Measurements from ENCODE around the gene LRRC4.

The LRRC4 gene

GRCh38 chr7:128008141-128008540 is 23.1 kb downstream of the LRRC4 start:
- CTCF ChIA-PET, result no interaction called here
- TF ChIP-seq SP1 (IDR thresholded peaks at IDR 0.05) (no peak), L3MBTL2 (conservative IDR thresholded peaks at IDR 0.05) (no peak), TARDBP (IDR thresholded peaks at IDR 0.05) (no peak), FOXA1 (IDR thresholded peaks at IDR 0.05) (no peak), NFRKB (IDR thresholded peaks at IDR 0.05) (no peak), FOXK2 (IDR thresholded peaks at IDR 0.05) (no peak)
- POLR2A ChIA-PET, result no interaction called here
- no peak for DNase-seq (ENCODE audit: extremely low spot score)

DNA sequence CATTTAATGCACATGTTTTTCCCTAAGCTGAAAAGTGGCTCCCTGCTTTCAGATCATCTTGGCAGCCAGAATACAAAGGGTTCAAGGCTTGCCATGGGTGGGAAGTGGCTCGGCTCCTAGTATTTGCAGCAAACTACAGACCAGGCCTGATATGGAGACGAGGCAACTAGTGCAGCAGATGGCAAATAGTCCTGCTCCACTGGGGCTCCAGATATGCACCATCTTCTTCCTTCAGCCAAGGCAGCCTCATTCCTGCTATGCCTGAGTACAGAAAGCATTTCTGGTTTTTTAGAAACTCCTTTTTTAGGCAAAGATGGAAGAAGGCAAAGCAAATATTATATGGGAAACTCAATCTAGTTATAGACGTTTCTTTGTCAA is 23.9 kb downstream of the LRRC4 start:
- TF ChIP-seq SUZ12 (IDR thresholded peaks at IDR 0.05) (no peak), SP1 (IDR thresholded peaks at IDR 0.05) (no peak), ELF4 (IDR thresholded peaks at IDR 0.05) (no peak), LEF1 (IDR thresholded peaks at IDR 0.05; ENCODE audit: borderline replicate concordance) (no peak), HDGF (IDR thresholded peaks at IDR 0.05; ENCODE audit: borderline replicate concordance) (no peak), PKNOX1 (IDR thresholded peaks at IDR 0.05) (no peak), TARDBP (IDR thresholded peaks at IDR 0.05) (no peak), L3MBTL2 (conservative IDR thresholded peaks at IDR 0.05) (no peak), NFRKB (IDR thresholded peaks at IDR 0.05) (no peak), ARNT (IDR thresholded peaks at IDR 0.05) (no peak), CTBP1 (IDR thresholded peaks at IDR 0.05; ENCODE audit: borderline replicate concordance) (no peak)
- DNase-seq (ENCODE audit: extremely low spot score), result no peak
- ChIA-PET CTCF (no interaction called here), POLR2A (no interaction called here)

DNA sequence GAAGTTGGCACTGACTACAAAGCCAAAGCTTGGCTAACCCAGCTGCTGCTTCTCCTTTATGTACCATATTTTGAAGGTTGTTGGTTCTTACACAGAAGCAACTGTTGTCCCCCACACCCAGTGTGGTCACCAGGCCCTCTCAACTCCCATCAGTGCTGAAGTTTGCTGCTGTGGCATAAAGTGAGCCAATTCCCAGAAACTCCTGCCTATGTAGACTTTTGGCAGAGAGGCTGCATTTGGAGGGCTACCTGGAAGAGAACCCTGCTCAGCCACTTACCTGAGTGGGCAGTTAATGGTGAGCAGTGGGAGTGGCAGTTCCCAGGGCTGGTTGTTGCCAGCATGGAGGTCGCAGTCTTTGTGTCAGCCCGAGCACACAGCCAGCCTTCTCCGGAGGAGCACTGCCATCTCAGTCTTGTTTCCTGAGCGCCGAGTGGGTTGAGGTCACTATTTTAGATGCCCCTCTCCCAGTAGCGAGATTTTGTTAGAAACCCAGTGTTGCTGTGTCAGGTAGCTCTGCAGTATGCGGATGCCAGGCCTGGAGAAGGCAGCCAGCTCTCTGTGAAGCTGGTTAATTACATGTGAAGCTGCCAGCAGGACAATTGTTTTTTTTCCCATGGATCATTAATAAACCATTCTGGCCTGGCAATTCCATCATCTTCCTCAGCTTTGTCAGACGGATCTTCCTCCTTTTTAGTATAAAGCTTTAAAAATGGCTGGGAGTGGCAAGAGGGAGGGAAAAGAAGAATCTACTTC is 24.5 kb downstream of the LRRC4 start:
- ChIA-PET CTCF (no interaction called here), POLR2A (no interaction called here)
- TF ChIP-seq FOXM1 (IDR thresholded peaks at IDR 0.05; ENCODE audit: borderline replicate concordance), result no peak
- TF ChIP-seq L3MBTL2 (conservative IDR thresholded peaks at IDR 0.05), result no peak
- no peak for TF ChIP-seq FOXK2 (IDR thresholded peaks at IDR 0.05)
- TF ChIP-seq FOXA1 (IDR thresholded peaks at IDR 0.05), result no peak
- no peak for TF ChIP-seq CTBP1 (IDR thresholded peaks at IDR 0.05; ENCODE audit: borderline replicate concordance)
- no peak for TF ChIP-seq BHLHE40 (IDR thresholded peaks at IDR 0.05; ENCODE audit: borderline replicate concordance)
- TF ChIP-seq LEF1 (IDR thresholded peaks at IDR 0.05; ENCODE audit: borderline replicate concordance), result no peak
- no peak for TF ChIP-seq TARDBP (IDR thresholded peaks at IDR 0.05)
- no peak for TF ChIP-seq HDGF (IDR thresholded peaks at IDR 0.05; ENCODE audit: borderline replicate concordance)
- no peak for TF ChIP-seq NFRKB (IDR thresholded peaks at IDR 0.05)
- no peak for TF ChIP-seq SP1 (IDR thresholded peaks at IDR 0.05)
- TF ChIP-seq ARNT (IDR thresholded peaks at IDR 0.05), result no peak
- no peak for TF ChIP-seq ZNF384 (IDR thresholded peaks at IDR 0.05)
- TF ChIP-seq ELF4 (IDR thresholded peaks at IDR 0.05), result no peak
- TF ChIP-seq PKNOX1 (IDR thresholded peaks at IDR 0.05), result no peak
- TF ChIP-seq SUZ12 (IDR thresholded peaks at IDR 0.05), result no peak
- no peak for DNase-seq (ENCODE audit: extremely low spot score)

GRCh38 chr7:128005759-128006159 is 25.5 kb downstream of the LRRC4 start:
- CTCF ChIA-PET, result no interaction called here
- POLR2A ChIA-PET, result no interaction called here
- no peak for DNase-seq (ENCODE audit: extremely low spot score)
- TF ChIP-seq HDGF (IDR thresholded peaks at IDR 0.05; ENCODE audit: borderline replicate concordance) (no peak), LEF1 (IDR thresholded peaks at IDR 0.05; ENCODE audit: borderline replicate concordance) (no peak), ZNF384 (IDR thresholded peaks at IDR 0.05) (no peak), L3MBTL2 (conservative IDR thresholded peaks at IDR 0.05) (no peak), ARNT (IDR thresholded peaks at IDR 0.05) (no peak), SUZ12 (IDR thresholded peaks at IDR 0.05) (no peak), NFRKB (IDR thresholded peaks at IDR 0.05) (no peak), FOXA1 (IDR thresholded peaks at IDR 0.05) (no peak), ELF4 (IDR thresholded peaks at IDR 0.05) (no peak), FOXM1 (IDR thresholded peaks at IDR 0.05; ENCODE audit: borderline replicate concordance) (no peak), CTBP1 (IDR thresholded peaks at IDR 0.05; ENCODE audit: borderline replicate concordance) (no peak), BHLHE40 (IDR thresholded peaks at IDR 0.05; ENCODE audit: borderline replicate concordance) (no peak)

- no peak for TF ChIP-seq PKNOX1 (IDR thresholded peaks at IDR 0.05)
- POLR2A ChIA-PET, result no interaction called here
- no peak for DNase-seq (ENCODE audit: extremely low spot score)
- CTCF ChIA-PET, result no interaction called here
Observed at GRCh38 chr7:128005117-128005516, 26.1 kb downstream of the LRRC4 start.

- POLR2A ChIA-PET, result no interaction called here
- DNase-seq (ENCODE audit: extremely low spot score), result no peak
- CTCF ChIA-PET, result no interaction called here
- TF ChIP-seq SUZ12 (IDR thresholded peaks at IDR 0.05) (no peak), PKNOX1 (IDR thresholded peaks at IDR 0.05) (no peak), FOXM1 (IDR thresholded peaks at IDR 0.05; ENCODE audit: borderline replicate concordance) (no peak), ELF4 (IDR thresholded peaks at IDR 0.05) (no peak), FOXA1 (IDR thresholded peaks at IDR 0.05) (no peak), HDGF (IDR thresholded peaks at IDR 0.05; ENCODE audit: borderline replicate concordance) (no peak), CTBP1 (IDR thresholded peaks at IDR 0.05; ENCODE audit: borderline replicate concordance) (no peak), FOXK2 (IDR thresholded peaks at IDR 0.05) (no peak), BHLHE40 (IDR thresholded peaks at IDR 0.05; ENCODE audit: borderline replicate concordance) (no peak)
Observed at GRCh38 chr7:128004623-128005022, 26.6 kb downstream of the LRRC4 start.
